GM19025 (cell line): ENCODE results near the gene MTURN.
"Not testable (repeated sequence)": the region's sequence is repeated elsewhere in the genome, so short reads cannot be mapped to it uniquely, and the experiment has no call there.

Source experiments
- ATAC-seq: cut with Tn5 transposase; IDR thresholded peaks from one replicate; pipeline ENCODE4 v1.9.1; 2021; ENCODE audit warnings: mild to moderate bottlenecking, low read depth, moderate library complexity; ENCODE audit not compliant: unreplicated experiment

MTURN gene

DNA sequence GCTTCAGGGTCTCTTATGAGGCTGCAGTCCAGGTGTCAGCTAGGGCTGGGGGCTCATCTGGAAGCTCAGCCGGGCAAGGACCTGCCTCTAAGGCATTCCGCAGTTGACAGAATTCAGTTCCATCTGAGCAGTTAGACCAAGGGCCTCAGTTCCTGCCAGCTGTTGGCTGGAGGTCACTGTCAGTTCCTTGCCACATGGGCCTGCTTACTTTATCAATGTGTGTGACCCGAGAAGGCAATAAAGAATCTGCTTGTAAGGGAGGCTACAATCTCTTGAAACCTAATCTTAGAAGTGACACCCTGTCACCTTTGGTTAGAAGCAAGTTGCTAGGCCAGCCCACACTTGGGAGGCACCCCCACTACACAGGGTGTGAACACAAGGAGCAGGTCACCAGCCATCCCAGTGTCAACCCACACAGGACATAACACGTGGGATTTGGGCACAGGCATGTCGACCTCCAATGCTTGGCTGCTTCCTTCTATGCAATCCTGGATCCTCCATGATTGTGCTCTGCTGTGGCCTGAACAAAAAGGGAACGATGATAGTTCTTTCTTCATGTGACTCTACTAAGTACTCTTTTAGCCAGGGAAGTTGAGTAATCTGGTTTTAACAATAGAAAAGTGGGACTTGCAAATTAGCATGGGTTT lies 41.8 kb downstream of the MTURN start:
- no peak for ATAC-seq

DNA sequence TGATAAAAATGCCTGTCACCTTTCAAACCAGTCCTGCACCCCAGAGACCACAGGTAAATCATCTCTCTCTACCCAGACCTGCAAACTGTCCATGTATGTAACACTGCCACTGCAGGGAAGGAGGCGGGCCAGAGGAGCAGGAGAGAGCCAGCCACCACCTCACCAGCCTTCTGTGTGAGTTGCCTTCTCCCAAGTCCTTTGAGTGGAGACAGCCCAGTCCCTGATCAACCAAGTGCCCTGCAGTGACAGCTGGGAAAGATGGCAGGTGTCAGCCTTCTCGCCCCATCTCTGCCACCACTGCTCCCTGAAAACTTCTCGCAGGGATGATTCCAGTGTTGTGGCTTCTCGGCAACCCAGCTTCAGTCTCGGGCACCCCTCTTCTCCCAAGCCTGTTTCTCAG lies 42.4 kb downstream of the MTURN start:
- no peak for ATAC-seq

DNA sequence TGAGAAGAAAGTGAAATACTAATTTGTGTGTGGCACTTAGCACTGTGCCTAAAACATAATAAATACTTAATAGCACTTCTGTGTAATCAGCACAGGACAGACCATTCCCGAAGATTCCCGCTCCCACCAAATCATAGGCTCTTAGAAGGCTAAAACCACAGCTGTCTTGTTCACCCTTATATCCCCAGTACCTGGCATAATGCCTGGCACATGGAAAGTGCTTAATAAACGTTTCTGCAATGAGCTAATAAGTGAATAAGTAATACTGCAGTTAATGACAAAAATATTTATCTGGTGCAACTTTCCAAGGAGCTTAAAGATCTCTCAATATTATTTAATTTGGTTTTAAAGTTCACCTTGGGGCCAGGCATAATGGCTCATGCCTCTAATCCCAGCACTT lies 43.2 kb downstream of the MTURN start:
- ATAC-seq: no peak

DNA sequence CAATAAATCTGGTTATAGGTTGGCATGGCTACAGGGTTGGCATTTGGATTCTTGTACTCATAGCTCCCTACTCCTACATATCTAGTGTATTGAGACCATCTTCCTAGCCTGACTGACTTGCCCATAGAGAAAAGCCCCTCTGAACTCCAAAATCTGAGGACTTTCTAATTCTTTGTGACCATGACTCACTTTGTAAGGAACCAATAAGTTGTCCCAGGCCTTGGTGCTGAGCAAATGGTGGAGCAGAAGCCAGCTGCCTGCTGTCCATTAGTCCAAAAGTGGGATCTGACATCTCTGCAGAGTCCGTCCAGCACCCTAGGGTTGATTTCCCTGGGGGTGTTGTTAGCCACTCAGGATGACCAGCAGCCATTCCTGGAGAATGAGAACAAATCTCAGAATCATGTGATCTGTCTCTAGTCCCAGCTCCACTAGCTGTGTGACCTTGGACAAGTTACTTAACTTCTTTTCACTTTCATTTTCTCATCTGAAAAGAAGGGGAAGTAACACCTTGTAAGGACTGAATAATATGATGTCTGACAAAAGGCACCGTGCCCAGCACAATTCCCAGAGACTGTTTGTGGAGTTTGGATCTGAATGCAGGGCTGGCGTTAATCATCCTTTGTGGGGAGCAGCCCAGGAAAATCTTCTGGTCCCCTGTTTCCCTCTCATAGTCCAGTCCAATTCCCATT lies 44.1 kb downstream of the MTURN start:
- ATAC-seq: peak; percentile 80

- no peak for ATAC-seq
These were observed 45.9 kb downstream of the MTURN start for GRCh38 chr7:30180718-30181117.

DNA sequence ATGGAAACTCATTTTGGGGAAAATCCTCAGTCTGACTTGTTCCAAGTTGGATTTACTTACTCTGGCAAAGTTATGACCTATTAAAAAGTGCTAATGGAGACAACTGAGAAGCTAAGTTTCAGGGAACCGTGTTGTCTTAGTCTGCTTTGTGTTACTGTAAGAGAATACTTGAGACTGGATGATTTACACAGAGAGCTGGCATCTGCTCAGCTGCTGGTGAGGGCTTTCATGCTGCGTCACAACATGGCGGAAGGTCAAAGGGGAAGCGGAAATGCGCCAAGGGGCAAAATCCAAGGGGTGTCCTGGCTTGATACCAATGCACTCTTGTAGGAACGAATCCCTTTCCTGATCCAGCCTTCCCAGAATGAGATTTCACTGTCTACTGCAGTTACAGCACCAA lies 46.4 kb downstream of the MTURN start:
- ATAC-seq: no peak

DNA sequence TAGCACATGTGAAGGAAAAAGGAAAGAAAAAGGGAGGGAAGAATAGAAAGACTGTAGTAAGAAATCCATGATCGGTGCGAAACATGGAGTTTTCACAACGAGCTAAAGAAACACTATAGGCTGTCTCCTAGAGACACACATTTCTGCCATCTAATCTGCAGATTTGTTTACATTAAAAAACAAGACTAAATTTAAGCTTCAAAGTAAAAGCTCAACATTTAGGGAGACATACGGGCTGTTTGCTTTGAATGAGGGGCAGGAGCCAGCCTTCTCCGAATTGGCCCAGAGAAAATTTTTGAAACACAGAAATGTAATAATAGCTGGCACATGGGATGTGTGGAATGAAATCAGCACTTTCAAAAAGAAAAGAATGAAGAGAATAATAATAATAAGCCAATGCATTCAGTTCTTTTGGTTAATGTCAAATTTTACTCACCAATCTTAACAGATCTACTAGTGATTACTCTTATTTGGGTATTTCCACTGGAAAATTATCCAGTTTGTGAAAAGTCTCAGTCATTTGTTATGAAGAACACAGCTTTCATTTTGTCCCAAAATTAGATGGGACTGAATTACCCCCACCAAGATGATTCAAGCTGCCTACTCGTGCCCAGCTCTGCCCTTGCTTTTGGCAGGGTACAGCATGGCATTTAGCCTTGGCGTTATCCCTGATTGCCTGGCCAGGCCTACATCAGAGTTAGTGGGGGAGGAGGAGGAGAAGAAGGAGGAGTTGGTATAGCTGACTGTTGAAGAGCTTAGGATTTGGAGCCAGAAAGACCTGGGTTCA lies 47.1 kb downstream of the MTURN start:
- ATAC-seq: no peak

- ATAC-seq: no peak
These were observed 48.0 kb downstream of the MTURN start for GRCh38 chr7:30182814-30183213.

GRCh38 chr7:30183749-30184369 lies 49.1 kb downstream of the MTURN start:
- ATAC-seq: no peak

GRCh38 chr7:30184791-30185487 lies 50.2 kb downstream of the MTURN start:
- no peak for ATAC-seq

- ATAC-seq: no peak
These were observed 50.7 kb downstream of the MTURN start for GRCh38 chr7:30185496-30185895.

- ATAC-seq: no peak
These were observed 51.9 kb downstream of the MTURN start for GRCh38 chr7:30186725-30187124.

DNA sequence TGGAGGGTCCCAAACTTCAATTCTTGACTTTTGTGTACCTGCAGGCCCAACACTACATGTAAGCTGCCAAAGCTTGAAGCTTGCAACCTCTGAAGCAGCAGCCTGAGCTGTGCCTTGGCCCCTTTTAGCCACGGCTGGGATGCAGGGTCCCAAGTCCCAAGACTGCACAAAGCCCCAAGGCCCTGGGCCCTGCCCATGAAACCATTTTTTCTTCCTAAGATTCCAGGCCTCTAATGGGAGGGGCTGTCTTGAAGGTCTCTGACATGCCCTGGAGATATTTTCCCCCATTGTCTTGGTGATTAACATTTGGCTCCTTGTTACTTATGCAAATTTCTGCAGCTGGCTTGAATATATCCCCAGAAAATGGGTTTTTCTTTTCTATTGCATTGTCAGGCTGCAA lies 52.7 kb downstream of the MTURN start:
- no peak for ATAC-seq

DNA sequence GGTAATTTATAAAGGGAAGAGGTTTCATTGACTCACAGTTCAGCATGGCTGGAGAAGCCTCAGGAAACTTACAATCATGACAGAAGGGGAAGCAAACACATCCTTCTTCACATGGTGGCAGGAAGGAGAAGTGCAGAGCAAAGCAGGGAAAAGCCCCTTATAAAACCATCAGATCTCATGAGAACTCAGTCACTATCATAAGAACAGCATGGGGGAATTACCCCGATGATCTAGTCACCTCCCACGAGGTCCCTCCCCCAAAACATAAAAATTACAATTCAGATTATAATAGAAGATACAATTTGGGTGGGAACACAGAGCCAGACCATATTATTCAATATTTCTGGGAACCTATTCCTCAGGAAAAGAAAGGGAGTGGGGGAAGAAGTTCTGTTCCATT lies 53.6 kb downstream of the MTURN start:
- ATAC-seq: not testable (repeated sequence)

DNA sequence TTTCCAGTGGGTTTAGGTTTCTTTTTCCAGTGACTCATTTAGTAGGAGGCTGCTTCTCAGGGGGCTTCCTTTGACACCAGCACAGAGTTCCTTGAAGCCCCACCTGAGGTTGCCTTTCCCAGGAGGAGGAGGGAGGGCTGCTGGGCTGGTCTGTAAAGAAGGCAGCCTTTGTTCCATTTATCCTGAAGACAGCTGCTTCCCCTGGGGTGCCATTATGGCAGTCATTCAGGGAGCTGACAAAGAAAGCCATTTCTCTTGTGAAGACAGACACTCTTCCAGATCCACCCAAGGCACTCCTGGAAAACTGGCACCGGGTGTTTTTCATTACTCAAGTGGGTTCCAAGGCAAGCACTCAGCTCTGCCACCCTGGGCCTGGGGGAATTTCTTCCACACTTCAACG lies 54.0 kb downstream of the MTURN start:
- no peak for ATAC-seq

GRCh38 chr7:30191809-30192208 lies 57.0 kb downstream of the MTURN start:
- no peak for ATAC-seq

DNA sequence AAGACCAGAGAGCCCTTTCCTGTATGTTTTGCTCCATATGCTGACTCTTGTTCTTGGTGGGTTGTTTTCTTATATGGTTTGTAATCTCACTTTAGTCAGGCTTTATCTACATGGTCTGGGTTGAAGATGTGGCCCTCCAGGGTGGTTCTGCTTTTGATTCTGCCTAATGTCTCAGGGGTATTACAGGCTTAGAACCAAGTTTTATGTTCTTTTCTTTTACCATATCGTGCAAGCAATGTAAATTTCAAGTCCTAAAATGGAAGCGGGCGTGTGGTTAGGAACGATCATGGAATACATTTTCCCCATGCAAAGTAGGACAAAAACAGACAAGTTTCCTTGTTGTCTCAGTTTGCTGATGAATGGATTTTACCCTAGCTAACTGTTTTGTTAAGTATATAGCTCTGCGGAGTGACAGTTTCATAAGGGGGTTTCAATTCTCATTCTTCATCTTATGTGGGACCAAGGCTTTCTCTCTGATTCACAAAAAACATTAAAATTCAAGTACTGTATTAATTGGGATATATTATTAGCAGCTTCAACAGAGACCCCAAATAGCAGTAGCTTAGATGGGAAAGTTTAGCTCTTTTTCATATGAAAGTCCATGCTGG lies 58.7 kb downstream of the MTURN start:
- no peak for ATAC-seq

GRCh38 chr7:30196408-30196807 lies 61.6 kb downstream of the MTURN start:
- no peak for ATAC-seq

GRCh38 chr7:30197438-30197837 lies 62.7 kb downstream of the MTURN start:
- ATAC-seq: no peak

DNA sequence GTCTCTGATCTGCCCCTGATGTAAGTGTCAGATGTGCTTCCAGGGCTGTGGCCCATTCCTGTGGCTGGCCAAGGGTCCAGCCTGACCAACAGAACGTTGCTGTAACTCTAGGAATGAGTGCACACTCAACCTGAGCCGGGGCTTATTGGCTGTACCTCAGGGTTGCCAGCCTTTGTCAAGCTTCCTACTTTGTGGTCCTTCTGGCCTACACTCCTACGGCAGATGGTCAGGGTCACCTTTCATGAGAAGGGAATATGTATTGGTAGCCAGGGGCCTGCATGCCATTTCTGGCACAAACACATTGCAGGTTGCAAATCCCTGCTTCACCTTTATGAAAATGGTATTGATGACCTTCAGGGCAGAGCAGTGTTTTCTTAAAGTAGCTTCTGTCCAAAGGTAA lies 64.5 kb downstream of the MTURN start:
- ATAC-seq: no peak
